GM19328 (cell line): ENCODE data around the gene PRR3.
"Not testable (repeated sequence)": the region's sequence is repeated elsewhere in the genome, so short reads cannot be mapped to it uniquely, and the experiment has no call there.

Experiments used
- ATAC-seq: cut with Tn5 transposase; IDR thresholded peaks from one replicate; pipeline ENCODE4 v1.9.1; 2021; ENCODE audit warnings: mild to moderate bottlenecking, moderate library complexity; ENCODE audit not compliant: unreplicated experiment

PRR3 gene

DNA sequence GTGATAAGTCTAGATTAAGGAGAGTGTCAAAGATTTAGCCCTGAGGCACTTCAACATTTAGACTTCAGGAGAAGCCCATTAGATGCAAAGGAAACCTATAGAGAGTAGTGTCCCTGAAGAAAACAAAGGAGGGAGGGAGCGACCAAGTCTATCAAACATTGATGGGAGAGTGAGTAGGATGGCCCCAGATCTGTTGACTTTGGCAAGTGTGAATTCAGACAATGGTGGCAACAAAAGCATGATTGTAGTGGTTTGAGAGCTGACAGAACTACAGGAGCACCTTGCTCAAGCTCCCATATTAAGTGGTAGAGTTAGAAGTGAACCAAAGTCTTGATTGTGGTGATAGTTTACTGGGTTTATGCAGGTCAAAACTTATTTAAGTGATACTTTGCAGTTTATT lies 13.2 kb downstream of the PRR3 start:
- no peak for ATAC-seq

GRCh38 chr6:30570740-30571074 lies 13.6 kb downstream of the PRR3 start:
- peak; percentile 25 for ATAC-seq

GRCh38 chr6:30571075-30571761 lies 14.1 kb downstream of the PRR3 start, which contains the start of gene ABCF1:
Gene ABCF1, plus strand, starts transcription at chr6:30571442. Its CDS starts 46 bp downstream, at chr6:30571488.
- ATAC-seq, result peak; percentile 96

- ATAC-seq, result no peak
These were observed 14.6 kb downstream of the PRR3 start for GRCh38 chr6:30571762-30572082.

- no peak for ATAC-seq
These were observed 15.1 kb downstream of the PRR3 start for GRCh38 chr6:30572148-30572547.

DNA sequence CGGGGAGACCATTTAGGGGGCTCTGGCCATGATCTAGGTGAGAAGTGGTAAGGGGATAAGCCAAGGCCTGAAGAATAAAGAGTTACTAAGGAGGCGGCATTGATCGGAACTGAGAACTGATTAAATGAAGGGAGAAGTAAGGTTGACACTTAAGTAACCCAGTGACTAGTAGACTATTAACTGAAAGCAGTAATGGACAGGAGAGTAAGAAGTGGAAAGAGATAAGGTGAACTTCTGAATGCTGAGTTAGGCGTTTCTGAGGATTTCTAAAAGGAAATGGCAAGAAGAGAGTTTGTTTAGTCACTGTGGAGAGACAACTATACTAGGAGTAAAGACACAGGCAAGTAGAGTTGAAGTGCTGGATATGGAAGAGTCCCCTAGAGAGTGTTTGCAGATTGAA lies 16.0 kb downstream of the PRR3 start:
- ATAC-seq, result no peak

DNA sequence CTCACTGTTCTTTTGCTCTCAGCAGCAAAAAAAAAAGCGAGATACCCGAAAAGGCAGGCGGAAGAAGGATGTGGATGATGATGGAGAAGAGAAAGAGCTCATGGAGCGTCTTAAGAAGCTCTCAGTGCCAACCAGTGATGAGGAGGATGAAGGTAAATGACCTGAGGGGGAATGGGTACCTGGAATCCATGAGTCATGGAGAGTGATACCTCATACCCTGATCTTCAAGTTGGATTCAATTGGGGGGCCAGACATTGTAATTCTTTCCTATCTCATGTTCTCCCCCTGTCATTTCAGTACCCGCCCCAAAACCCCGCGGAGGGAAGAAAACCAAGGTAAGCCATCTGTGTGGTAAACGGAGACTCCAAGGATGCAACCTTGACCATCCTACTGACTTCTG lies 21.0 kb downstream of the PRR3 start:
- ATAC-seq, result no peak

DNA sequence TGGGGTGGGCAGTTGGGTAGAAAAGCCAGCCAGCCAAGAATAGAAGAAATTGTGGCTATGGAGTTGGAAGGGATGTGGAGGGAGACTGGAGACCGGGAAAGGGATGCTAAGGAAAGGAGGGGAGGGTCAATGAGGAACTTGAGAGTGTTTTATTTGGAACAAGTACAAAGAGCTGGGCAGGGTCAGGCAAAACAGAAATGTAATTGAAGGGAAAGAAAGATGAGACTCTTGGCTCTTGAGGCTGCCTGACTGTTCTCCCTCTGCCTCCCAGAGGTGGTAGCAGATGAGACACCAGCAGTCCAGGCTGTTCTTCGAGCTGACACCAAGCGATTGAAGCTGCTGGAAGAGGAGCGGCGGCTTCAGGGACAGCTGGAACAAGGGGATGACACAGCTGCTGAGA lies 26.8 kb downstream of the PRR3 start:
- ATAC-seq, result no peak

GRCh38 chr6:30589754-30590358 lies 32.8 kb downstream of the PRR3 start:
- ATAC-seq, result no peak

- no peak for ATAC-seq
These were observed 33.4 kb downstream of the PRR3 start for GRCh38 chr6:30590509-30590908.

GRCh38 chr6:30591008-30591407 lies 33.9 kb downstream of the PRR3 start:
- ATAC-seq, result no peak

- ATAC-seq, result no peak
These were observed 35.2 kb downstream of the PRR3 start for GRCh38 chr6:30592287-30592686.

DNA sequence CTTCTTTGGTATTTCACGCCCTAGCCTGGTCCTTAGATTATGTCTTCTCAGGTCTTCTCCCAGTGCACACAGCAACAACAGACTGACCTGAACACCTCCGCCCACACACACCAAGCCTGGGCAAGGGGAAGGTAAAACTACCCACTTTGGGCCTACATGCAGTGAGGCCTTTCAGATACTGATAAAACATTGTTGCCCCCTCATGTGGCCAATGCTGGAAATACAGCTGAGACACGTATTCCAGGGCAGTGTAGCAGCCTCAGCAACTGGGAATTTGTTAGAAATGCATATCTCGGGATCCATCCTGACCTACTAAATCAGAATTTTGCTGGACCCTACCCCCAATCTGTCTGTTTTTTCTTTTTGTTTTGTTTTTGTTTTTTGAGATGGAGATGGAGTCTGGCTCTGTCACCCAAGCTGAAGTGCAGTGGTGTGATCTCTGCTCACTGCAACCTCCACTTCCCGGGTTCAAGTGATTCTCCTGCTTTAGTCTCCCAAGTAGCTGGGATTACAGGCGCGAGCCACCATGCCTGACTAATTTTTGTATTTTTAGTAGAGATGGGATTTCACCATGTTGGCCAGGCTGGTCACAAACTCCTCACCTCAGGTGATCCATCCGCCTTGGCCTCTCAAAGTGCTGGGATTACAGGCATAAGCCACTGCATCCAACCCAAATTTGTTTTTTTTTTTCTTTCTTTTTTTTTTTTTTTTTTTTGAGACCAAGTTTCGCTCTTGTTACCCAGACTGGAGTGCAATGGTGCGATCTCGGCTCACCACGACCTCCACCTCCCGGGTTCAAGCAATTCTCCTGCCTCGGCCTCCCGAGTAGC lies 40.4 kb downstream of the PRR3 start:
- ATAC-seq, result not testable (repeated sequence)

- no peak for ATAC-seq
These were observed 42.0 kb downstream of the PRR3 start for GRCh38 chr6:30598912-30599624.

DNA sequence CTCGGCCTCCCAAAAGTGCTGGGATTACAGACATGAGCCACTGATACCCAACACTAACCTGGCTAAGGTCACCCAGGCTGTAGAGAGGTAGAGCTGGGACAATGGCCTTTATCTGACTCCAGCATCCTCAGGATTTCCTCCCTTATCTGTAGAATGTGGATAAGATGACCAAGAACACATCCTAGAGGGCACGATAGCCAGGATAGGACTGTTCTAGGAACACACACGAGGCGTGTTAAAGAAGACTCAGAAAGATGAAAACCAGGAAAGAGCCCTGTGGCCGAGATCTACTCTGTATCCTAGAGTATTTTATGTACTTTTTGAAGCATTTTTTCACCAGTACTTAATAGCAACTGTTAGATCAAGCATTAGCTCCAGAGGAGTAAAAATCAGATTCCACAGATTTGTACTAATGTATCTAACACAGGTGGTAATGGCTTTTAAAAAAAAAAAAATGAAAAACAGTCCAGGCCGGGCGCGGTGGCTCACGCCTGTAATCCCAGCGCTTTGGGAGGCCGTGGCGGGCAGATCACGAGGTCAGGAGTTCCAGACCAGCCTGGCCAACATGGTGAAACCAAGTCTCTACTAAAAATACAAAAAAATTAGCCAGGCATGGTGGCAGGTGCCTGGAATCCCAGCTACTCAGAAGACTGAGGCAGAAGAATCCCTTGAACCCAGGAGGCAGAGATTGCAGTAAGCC lies 42.7 kb downstream of the PRR3 start:
- ATAC-seq, result no peak

- no peak for ATAC-seq
These were observed 43.4 kb downstream of the PRR3 start for GRCh38 chr6:30600451-30600961.

- ATAC-seq, result no peak
These were observed 44.3 kb downstream of the PRR3 start for GRCh38 chr6:30601436-30601814.

GRCh38 chr6:30601815-30602641 lies 44.9 kb downstream of the PRR3 start:
- ATAC-seq, result no peak

DNA sequence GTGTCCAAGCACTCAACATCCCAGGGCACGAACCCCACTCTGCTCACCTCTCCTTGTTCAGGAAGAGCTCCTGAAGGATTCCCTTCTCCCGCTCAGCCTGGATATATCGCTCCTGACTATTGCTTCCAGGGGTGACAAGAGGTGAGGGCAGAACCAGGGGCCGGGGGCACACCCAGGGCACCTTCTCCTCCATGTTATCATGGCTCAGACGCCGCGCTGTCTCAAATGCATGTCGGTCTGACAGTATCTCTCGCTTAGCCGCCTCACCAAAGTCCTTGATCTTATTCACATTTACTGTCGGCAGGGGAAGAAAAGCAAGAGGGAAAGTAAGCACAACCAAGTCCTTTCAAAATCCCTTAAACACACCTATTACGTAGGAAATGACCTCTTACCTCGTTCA lies 46.9 kb downstream of the PRR3 start:
- no peak for ATAC-seq

- no peak for ATAC-seq
These were observed 53.0 kb downstream of the PRR3 start for GRCh38 chr6:30610065-30610464.
